PC-9 (cell line): Measurements from ENCODE around the gene OBSCN. TPM values are rescaled to one million over a fixed set of nuclear protein-coding genes. Genes with fewer than 3 reads are reported as not detected.

Source experiments
- BruUV-seq: library from RNA; stranded (reverse); fragments of 400-500 nt; replicated peaks from 2 replicates; lab custom pipeline; 2021; lab: Mats Ljungman, UMichigan
- CTCF ChIA-PET: fragments of 300-600 bp; sonication (Branson Sonifier 250); formaldehyde crosslinking; loops from one replicate; lab custom pipeline; 2022; ENCODE audit warnings: antibody characterized with exemption; lab: Charles Lee
- POLR2A ChIA-PET: fragments of 300-600 bp; sonication (Branson Sonifier 250); formaldehyde crosslinking; loops from one replicate; lab custom pipeline; 2022; ENCODE audit warnings: antibody characterized with exemption; ENCODE audit not compliant: unreplicated experiment; lab: Charles Lee
- DNase-seq, 2 experiments: peaks; one replicate each; pipeline versions ENCODE4 v3.0.0 to v3.0.0-alpha.2; 2015 to 2022; ENCODE audit warnings: mixed read lengths in 1 of 2
- H2AFZ ChIP-seq: fragments of 200-600 bp; sonication (generic); 2 replicates; pipeline ENCODE4 v1.8.1; 2017; ENCODE audit warnings: antibody characterized with exemption
- H3F3A ChIP-seq: fragments of 200-600 bp; sonication (generic); 2 replicates; pipeline ENCODE4 v1.8.1; 2017; ENCODE audit warnings: antibody characterized with exemption, mild to moderate bottlenecking, low read depth; ENCODE audit not compliant: insufficient read depth
- H3K27ac ChIP-seq: fragments of 200-600 bp; sonication (generic); 2 replicates; pipeline ENCODE4 v1.6.1; 2016; ENCODE audit warnings: mixed run types
- H3K27me3 ChIP-seq: fragments of 200-600 bp; sonication (generic); 2 replicates; pipeline ENCODE4 v1.6.1; 2016; ENCODE audit warnings: low read depth, mixed run types; ENCODE audit not compliant: insufficient read depth
- H3K36me3 ChIP-seq: fragments of 200-600 bp; sonication (generic); 2 replicates; pipeline ENCODE4 v1.6.1; 2016; ENCODE audit warnings: low read depth, mixed run types
- H3K4me1 ChIP-seq: fragments of 200-600 bp; sonication (generic); replicated peaks from 2 replicates; pipeline ENCODE4 v1.6.1; 2016; ENCODE audit warnings: mixed run types; ENCODE audit not compliant: insufficient read depth
- H3K4me2 ChIP-seq: fragments of 200-600 bp; sonication (generic); 2 replicates; pipeline ENCODE4 v1.6.1; 2017; ENCODE audit warnings: mixed run types
- H3K4me3 ChIP-seq: fragments of 200-600 bp; sonication (generic); 2 replicates; pipeline ENCODE4 v1.6.1; 2016; ENCODE audit warnings: mixed run types
- H3K79me2 ChIP-seq: fragments of 200-600 bp; sonication (generic); 2 replicates; pipeline ENCODE4 v1.6.1; 2017; ENCODE audit warnings: low read depth, mixed run types
- H3K9me2 ChIP-seq: fragments of 200-600 bp; sonication (generic); 2 replicates; pipeline ENCODE4 v1.8.1; 2017; ENCODE audit warnings: mild to moderate bottlenecking; ENCODE audit not compliant: insufficient read depth
- H3K9me3 ChIP-seq: fragments of 200-600 bp; sonication (generic); 2 replicates; pipeline ENCODE4 v1.8.1; 2016; ENCODE audit warnings: low read depth; ENCODE audit not compliant: insufficient read depth
- H4K20me1 ChIP-seq: fragments of 200-600 bp; sonication (generic); 2 replicates; pipeline ENCODE4 v1.8.1; 2017; ENCODE audit not compliant: insufficient read depth
- CTCF ChIP-seq: fragments of 200-600 bp; sonication (generic); conservative IDR thresholded peaks from 2 replicates; pipeline ENCODE4 v1.6.1; 2017; ENCODE audit warnings: mixed run types, antibody characterized with exemption, mild to moderate bottlenecking, moderate library complexity
- EZH2 ChIP-seq: fragments of 200-600 bp; sonication (generic); IDR thresholded peaks from 2 replicates; pipeline ENCODE4 v1.8.0; 2017; ENCODE audit warnings: antibody characterized with exemption, low read depth
- intact Hi-C: fragments of 100-400 bp; cut with micrococcal nuclease; formaldehyde crosslinking; loops from one replicate; pipeline ENCODE4 v1.10.0; 2022; ENCODE audit not compliant: unreplicated experiment
- total RNA-seq: library from RNA; stranded (reverse); gene quantifications from 2 replicates; pipeline ENCODE4 v1.2.3, GENCODE V29; 2021

OBSCN gene
- total RNA-seq, 1 experiment from 2014 or later, result 62.9 TPM

- Histone ChIP-seq H3K36me3 (peaks cover 21% of the 10 kb centered on the region; the same call in 1 of the 2 replicates), H3K4me1 (peaks cover 5% of the 10 kb centered on the region), H3K9me3 (no peaks in the 10 kb centered on the region), H3K27me3 (no peaks in the 10 kb centered on the region), H3K27ac (no peak overlapping the region), H3K9me2 (no peaks in the 10 kb centered on the region), H4K20me1 (peaks cover 55% of the 10 kb centered on the region), H3K79me2 (peaks cover 48% of the 10 kb centered on the region), H3K4me3 (no peak overlapping the region), H3F3A (peaks cover 15% of the 10 kb centered on the region; the same call in 1 of the 2 replicates), H2AFZ (no peak overlapping the region), H3K4me2 (no peak overlapping the region)
- ChIA-PET POLR2A (interaction anchor here (0.5 kb wide), 1 partner anchor 249 kb away, joined by 8 read pairs; the partner anchor contains the start of gene GJC2), CTCF (no interaction called here)
- no peak for DNase-seq
- BruUV-seq, result no TSS peak
- TF ChIP-seq CTCF (no peak), EZH2 (no peak)
- intact Hi-C loops, result no loop called here
Observed at GRCh38 chr1:228398741-228399461, 191.1 kb downstream of the OBSCN start.

- H3K4me1 ChIP-seq, result peaks cover 11% of the 10 kb centered on the region
- ChIA-PET POLR2A (no interaction called here), CTCF (no interaction called here)
- H3K9me3 ChIP-seq, result no peaks in the 10 kb centered on the region
- H2AFZ ChIP-seq, result no peak overlapping the region
- peaks cover 10% of the 10 kb centered on the region; the same call in 1 of the 2 replicates for H3F3A ChIP-seq
- H3K9me2 ChIP-seq, result no peaks in the 10 kb centered on the region
- peaks cover 63% of the 10 kb centered on the region for H4K20me1 ChIP-seq
- no TSS peak for BruUV-seq
- H3K27ac ChIP-seq, result no peak overlapping the region
- H3K4me2 ChIP-seq, result no peak overlapping the region
- no peaks in the 10 kb centered on the region for H3K27me3 ChIP-seq
- DNase-seq, result no peak
- peaks cover 56% of the 10 kb centered on the region for H3K79me2 ChIP-seq
- intact Hi-C loops, result no loop called here
- H3K4me3 ChIP-seq, result no peak overlapping the region
- peaks cover 29% of the 10 kb centered on the region for H3K36me3 ChIP-seq
- no peak for TF ChIP-seq EZH2
- no peak for TF ChIP-seq CTCF
Observed at GRCh38 chr1:228399531-228400236, 191.8 kb downstream of the OBSCN start.

DNA sequence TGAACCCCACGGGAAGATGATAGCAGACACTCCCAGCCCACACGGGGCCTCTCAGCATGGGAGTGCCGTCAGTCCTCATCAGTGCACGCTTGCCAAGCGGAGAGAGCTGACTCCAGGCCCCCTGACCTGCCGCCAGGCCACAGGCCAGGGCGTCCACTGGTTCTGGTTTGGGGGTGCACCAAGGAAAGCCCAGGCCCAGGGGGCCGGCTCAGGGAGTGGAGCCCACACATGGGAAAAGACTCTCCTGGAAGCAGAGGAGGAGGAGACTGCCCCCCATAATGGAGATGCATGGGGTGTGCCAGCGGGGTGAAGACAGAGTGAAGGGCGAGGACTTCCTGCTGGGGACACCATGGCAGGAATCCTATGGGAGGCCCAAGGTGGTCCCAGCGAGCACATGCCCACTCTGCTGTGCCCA is 192.4 kb downstream of the OBSCN start:
- intact Hi-C loops, result no loop called here
- no peak overlapping the region for H3K27ac ChIP-seq
- peaks cover 16% of the 10 kb centered on the region for H3K4me1 ChIP-seq
- no peak overlapping the region for H3K4me3 ChIP-seq
- H3F3A ChIP-seq, result peaks cover 11% of the 10 kb centered on the region; the same call in 1 of the 2 replicates
- POLR2A ChIA-PET, result no interaction called here
- CTCF ChIA-PET, result no interaction called here
- peaks cover 69% of the 10 kb centered on the region for H4K20me1 ChIP-seq
- no peaks in the 10 kb centered on the region for H3K9me3 ChIP-seq
- peaks cover 61% of the 10 kb centered on the region for H3K79me2 ChIP-seq
- H3K27me3 ChIP-seq, result no peaks in the 10 kb centered on the region
- BruUV-seq, result no TSS peak
- no peak for DNase-seq
- H2AFZ ChIP-seq, result no peak overlapping the region
- TF ChIP-seq EZH2 (no peak), CTCF (no peak)
- H3K4me2 ChIP-seq, result no peak overlapping the region
- peaks cover 31% of the 10 kb centered on the region for H3K36me3 ChIP-seq
- H3K9me2 ChIP-seq, result no peaks in the 10 kb centered on the region
